ENCODE results near the gene ABCC3. TPM values are rescaled to one million over a fixed set of nuclear protein-coding genes. Genes with fewer than 3 reads are reported as not detected.
A peak's percentile ranks its signal among the peaks of the same experiment; 100 is the strongest.
"Not testable (repeated sequence)": the region's sequence is repeated elsewhere in the genome, so short reads cannot be mapped to it uniquely, and the experiment has no call there.

Gene ABCC3
- total RNA-seq, 3 donors from 2014 or later, result 6.1 to 122 (median 81.0) TPM

- Histone ChIP-seq H3K27me3 (no peaks in the 10 kb centered on the region), H3K9me3 (no peaks in the 10 kb centered on the region), H3K36me3 (no peaks in the 10 kb centered on the region), H3K4me1 (peaks cover 7 to 17% of the 10 kb centered on the region in 2 donors), H3K27ac (peak overlapping the region; percentile 92 to 98), H3K4me3 (peak overlapping the region; percentile 60 to 75 (median 74))
- no peak for DNase-seq (ENCODE audit: low spot score in 2 of 2)
- intact Hi-C loops (cut with DNase I; ENCODE audit: low total_unique reads), result no loop called here
- TF ChIP-seq POLR2AphosphoS5 (IDR thresholded peaks at IDR 0.05), result peak in 1 of 3 donors; percentile 2
- no peak for TF ChIP-seq POLR2A (IDR thresholded peaks at IDR 0.05)
- TF ChIP-seq CTCF (IDR thresholded peaks at IDR 0.05), result no peak
Measured at GRCh38 chr17:50708050-50709000, 73.6 kb downstream of the ABCC3 start.

- DNase-seq (ENCODE audit: low spot score in 2 of 2); H3K9me3 ChIP-seq; intact Hi-C loops (cut with DNase I; ENCODE audit: low total_unique reads); H3K27me3 ChIP-seq; H3K36me3 ChIP-seq: not testable (repeated sequence)
- H3K4me1 ChIP-seq, result peaks cover 5 to 17% of the 10 kb centered on the region in 2 donors
- peak overlapping the region; percentile 92 to 98 for H3K27ac ChIP-seq
- peak overlapping the region in 1 of 3 donors; percentile 75 for H3K4me3 ChIP-seq
Measured at GRCh38 chr17:50709053-50709452, 74.4 kb downstream of the ABCC3 start.

GRCh38 chr17:50710025-50710424 is 75.3 kb downstream of the ABCC3 start:
- DNase-seq (ENCODE audit: low spot score in 2 of 2), result no peak
- no peaks in the 10 kb centered on the region for H3K9me3 ChIP-seq
- peak overlapping the region; percentile 41 to 98 for H3K27ac ChIP-seq
- no peaks in the 10 kb centered on the region for H3K36me3 ChIP-seq
- H3K4me3 ChIP-seq, result no peak overlapping the region
- H3K27me3 ChIP-seq, result no peaks in the 10 kb centered on the region
- intact Hi-C loops (cut with DNase I; ENCODE audit: low total_unique reads), result no loop called here
- peaks cover 4 to 17% of the 10 kb centered on the region in 2 donors for H3K4me1 ChIP-seq
- TF ChIP-seq POLR2AphosphoS5 (IDR thresholded peaks at IDR 0.05) (no peak), POLR2A (IDR thresholded peaks at IDR 0.05) (no peak), CTCF (IDR thresholded peaks at IDR 0.05) (no peak)

GRCh38 chr17:50710650-50711049 is 76.0 kb downstream of the ABCC3 start:
- DNase-seq (ENCODE audit: low spot score in 2 of 2), result no peak
- Histone ChIP-seq H3K36me3 (no peaks in the 10 kb centered on the region), H3K4me1 (peaks cover 4 to 17% of the 10 kb centered on the region in 2 donors), H3K9me3 (no peaks in the 10 kb centered on the region), H3K27ac (peak overlapping the region in 1 of 2 donors; percentile 41), H3K4me3 (no peak overlapping the region), H3K27me3 (no peaks in the 10 kb centered on the region)
- TF ChIP-seq POLR2A (IDR thresholded peaks at IDR 0.05), result no peak
- no peak for TF ChIP-seq CTCF (IDR thresholded peaks at IDR 0.05)
- TF ChIP-seq POLR2AphosphoS5 (IDR thresholded peaks at IDR 0.05), result no peak
- intact Hi-C loops (cut with DNase I; ENCODE audit: low total_unique reads), result no loop called here

- no peaks in the 10 kb centered on the region for H3K36me3 ChIP-seq
- no peaks in the 10 kb centered on the region for H3K27me3 ChIP-seq
- no peak overlapping the region for H3K27ac ChIP-seq
- H3K4me1 ChIP-seq, result peaks cover 4 to 11% of the 10 kb centered on the region in 2 donors
- no peak overlapping the region for H3K4me3 ChIP-seq
- intact Hi-C loops (cut with DNase I; ENCODE audit: low total_unique reads), result no loop called here
- no peak for DNase-seq (ENCODE audit: low spot score in 2 of 2)
- no peaks in the 10 kb centered on the region for H3K9me3 ChIP-seq
- TF ChIP-seq POLR2AphosphoS5 (IDR thresholded peaks at IDR 0.05) (no peak), CTCF (IDR thresholded peaks at IDR 0.05) (no peak), POLR2A (IDR thresholded peaks at IDR 0.05) (no peak)
Measured at GRCh38 chr17:50712641-50713040, 78.0 kb downstream of the ABCC3 start.

All from breast epithelium (tissue), 4 donors.